Activated CD4-positive, alpha-beta memory T cell treated with anti-CD3 and anti-CD28 coated beads, Interleukin-2, amount 10 ng/mL, durations not matched to agents 7 days and 5 days (primary cell): Measurements from ENCODE around the gene HYAL3. TPM values are rescaled to one million over a fixed set of nuclear protein-coding genes. Genes with fewer than 3 reads are reported as not detected.
A peak's percentile ranks its signal among the peaks of the same experiment; 100 is the strongest.

ENCODE experiments used
- CTCF ChIA-PET: fragments of 350-600 bp; sonication (Branson Sonifier 250); formaldehyde crosslinking; loops from one replicate; lab custom pipeline; 2021; ENCODE audit warnings: antibody characterized with exemption, inconsistent platforms; lab: Charles Lee
- POLR2A ChIA-PET: fragments of 350-600 bp; sonication (Branson Sonifier 250); formaldehyde crosslinking; loops from one replicate; lab custom pipeline; 2021; ENCODE audit warnings: antibody characterized with exemption; lab: Charles Lee
- DNase-seq: peaks from one replicate; pipeline ENCODE4 v3.0.0-alpha.2; 2020
- H3K27ac Mint-ChIP-seq: one replicate; pipeline ENCODE4 v1.8.0; 2021; ENCODE audit warnings: mild to moderate bottlenecking, mixed read lengths
- H3K27me3 Mint-ChIP-seq: one replicate; pipeline ENCODE4 v1.8.0; 2021; ENCODE audit warnings: mixed read lengths
- H3K36me3 Mint-ChIP-seq: one replicate; pipeline ENCODE4 v1.8.0; 2021; ENCODE audit warnings: low read depth, mixed read lengths
- H3K4me1 Mint-ChIP-seq: one replicate; pipeline ENCODE4 v1.8.0; 2021; ENCODE audit warnings: mixed read lengths
- H3K4me3 Mint-ChIP-seq: one replicate; pipeline ENCODE4 v1.8.0; 2021; ENCODE audit warnings: mild to moderate bottlenecking, mixed read lengths
- H3K9me3 Mint-ChIP-seq: one replicate; pipeline ENCODE4 v1.8.0; 2021; ENCODE audit warnings: mixed read lengths
- total RNA-seq, 2 experiments: library from RNA; stranded (reverse); gene quantifications; one replicate each; pipeline ENCODE4 v1.2.3, GENCODE V29; 2021

The HYAL3 gene
- total RNA-seq, 2 experiments from 2014 or later: 13.2 to 13.9 TPM

DNA sequence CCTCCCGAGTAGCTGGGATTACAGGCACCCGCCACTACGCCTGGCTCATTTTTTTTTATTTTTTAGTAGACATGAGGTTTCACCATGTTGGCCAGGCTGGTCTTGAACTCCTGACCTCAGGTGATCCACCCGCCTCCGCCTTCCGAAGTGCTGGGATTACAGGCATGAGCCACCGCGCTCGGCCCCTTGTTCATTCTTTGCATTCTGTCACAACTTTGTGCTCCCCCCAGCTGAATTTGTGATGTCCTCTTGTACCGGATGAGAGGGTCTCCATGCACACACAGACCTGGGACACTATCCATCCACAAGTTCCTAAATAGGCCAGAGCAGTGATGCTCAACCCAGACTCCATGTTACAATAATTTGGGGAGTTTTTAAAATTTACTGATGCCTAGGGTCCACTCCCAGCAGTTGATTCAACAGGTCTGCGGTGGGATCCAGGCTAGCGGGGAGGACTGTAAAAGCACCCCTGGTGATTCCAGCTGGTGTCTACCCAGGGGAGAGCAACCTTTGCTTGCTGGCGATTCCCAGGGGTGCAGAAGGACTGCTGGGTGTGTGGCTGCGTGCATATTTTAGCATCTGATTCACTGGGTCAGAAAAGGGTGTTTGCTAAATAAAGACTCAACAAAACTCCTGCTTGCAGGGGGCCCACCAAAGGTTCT is 40.4 kb upstream of the HYAL3 start:
- Mint-ChIP-seq H3K4me3 (peak overlapping the region; percentile 85), H3K27ac (peak overlapping the region; percentile 94), H3K36me3 (peaks cover 54% of the 10 kb centered on the region), H3K4me1 (peaks cover 61% of the 10 kb centered on the region), H3K27me3 (no peaks in the 10 kb centered on the region), H3K9me3 (no peaks in the 10 kb centered on the region)
- ChIA-PET POLR2A (interaction anchor here (1.0 to 32.1 kb wide), 11 partner anchors 3 to 280 kb away, joined by 4 to 704 read pairs (median 36); partner anchors contain the start of genes C3orf18, CISH, CYB561D2 and GNAI2), CTCF (interaction anchor here (0.7 to 5.9 kb wide), 7 partner anchors 9 to 270 kb away, joined by 3 to 65 read pairs (median 5); partner anchors contain the start of genes CYB561D2, HYAL3, NAA80 and NPRL2)
- DNase-seq: no peak

DNA sequence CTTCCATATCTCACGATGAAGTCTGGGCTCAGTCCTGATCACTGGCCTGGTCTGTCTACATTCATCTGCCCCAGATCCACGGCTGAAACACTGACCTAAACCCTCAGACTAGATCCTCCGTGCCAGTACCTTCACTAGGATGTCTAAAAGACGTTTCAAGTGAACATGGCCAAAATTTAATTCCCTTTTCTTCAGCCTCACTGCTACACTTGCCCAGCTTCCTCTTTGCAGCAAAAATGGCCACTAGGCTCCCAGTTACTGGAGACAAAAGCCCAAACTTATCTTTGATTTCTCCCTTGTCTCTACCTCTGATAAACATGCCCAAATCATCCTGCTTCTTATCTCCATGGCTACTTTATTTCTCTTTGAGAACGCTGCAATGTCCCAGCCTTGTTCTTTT is 39.8 kb upstream of the HYAL3 start:
- Mint-ChIP-seq H3K27ac (peak overlapping the region; percentile 94), H3K4me1 (peaks cover 65% of the 10 kb centered on the region), H3K27me3 (no peaks in the 10 kb centered on the region), H3K9me3 (no peaks in the 10 kb centered on the region), H3K4me3 (peak overlapping the region; percentile 85), H3K36me3 (peaks cover 61% of the 10 kb centered on the region)
- CTCF ChIA-PET: interaction anchor here (0.7 to 7.5 kb wide), 8 partner anchors 10 to 270 kb away, joined by 3 to 65 read pairs (median 7); partner anchors contain the start of genes CYB561D2, HYAL2, HYAL3 and NAA80
- no peak for DNase-seq
- POLR2A ChIA-PET: interaction anchor here (1.0 to 32.1 kb wide), 10 partner anchors 4 to 268 kb away, joined by 3 to 704 read pairs (median 89); partner anchors contain the start of genes C3orf18, CISH, CYB561D2 and GNAI2

DNA sequence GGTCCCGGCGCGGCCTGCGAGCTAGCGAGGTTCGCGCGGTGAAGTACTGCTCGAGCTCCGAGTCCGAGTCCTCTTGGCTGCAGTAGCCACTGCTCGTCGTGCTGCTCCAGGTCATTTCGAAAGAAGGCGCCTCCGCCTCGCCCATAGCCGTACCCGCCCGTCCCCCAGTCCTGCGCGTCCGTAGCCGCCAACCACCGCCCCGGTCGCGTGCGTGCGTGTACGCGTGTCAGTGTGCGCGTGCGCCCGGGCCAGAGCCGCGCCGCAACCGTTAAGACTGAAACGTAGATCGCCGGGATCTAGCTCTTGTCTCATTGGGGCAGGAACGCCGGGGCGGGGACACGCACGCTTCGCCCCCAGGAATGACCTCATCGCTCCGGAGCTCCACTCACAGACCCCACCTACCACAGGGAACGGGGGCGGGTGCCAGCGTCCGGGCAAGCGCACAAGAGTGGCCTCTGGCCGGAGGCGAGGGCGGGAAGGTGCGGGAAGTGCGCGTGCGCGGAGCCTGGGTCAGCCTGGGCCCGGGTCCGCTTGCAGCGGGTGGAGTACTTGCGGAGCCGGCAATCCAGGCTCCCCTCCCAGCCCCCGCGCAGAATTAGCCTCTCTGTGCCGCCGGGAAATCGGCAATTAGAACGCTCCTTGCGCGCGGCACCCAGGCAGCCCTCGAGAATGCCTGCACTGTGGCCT is 38.1 kb upstream of the HYAL3 start:
- peak; percentile 97 for DNase-seq
- H3K27ac Mint-ChIP-seq: peak overlapping the region; percentile 94
- CTCF ChIA-PET: interaction anchor here (0.9 to 7.5 kb wide), 18 partner anchors 10 to 275 kb away, joined by 3 to 65 read pairs (median 4); partner anchors contain the start of genes CISH, CYB561D2, GNAI2 and HYAL1
- POLR2A ChIA-PET: interaction anchor here (0.6 to 32.1 kb wide), 26 partner anchors 5 to 1162 kb away, joined by 3 to 704 read pairs (median 5); partner anchors contain the start of genes C3orf18, CISH, CYB561D2 and DCAF1
- H3K9me3 Mint-ChIP-seq: no peaks in the 10 kb centered on the region
- peaks cover 63% of the 10 kb centered on the region for H3K4me1 Mint-ChIP-seq
- H3K27me3 Mint-ChIP-seq: no peaks in the 10 kb centered on the region
- H3K4me3 Mint-ChIP-seq: peak overlapping the region; percentile 85
- peaks cover 74% of the 10 kb centered on the region for H3K36me3 Mint-ChIP-seq

DNA sequence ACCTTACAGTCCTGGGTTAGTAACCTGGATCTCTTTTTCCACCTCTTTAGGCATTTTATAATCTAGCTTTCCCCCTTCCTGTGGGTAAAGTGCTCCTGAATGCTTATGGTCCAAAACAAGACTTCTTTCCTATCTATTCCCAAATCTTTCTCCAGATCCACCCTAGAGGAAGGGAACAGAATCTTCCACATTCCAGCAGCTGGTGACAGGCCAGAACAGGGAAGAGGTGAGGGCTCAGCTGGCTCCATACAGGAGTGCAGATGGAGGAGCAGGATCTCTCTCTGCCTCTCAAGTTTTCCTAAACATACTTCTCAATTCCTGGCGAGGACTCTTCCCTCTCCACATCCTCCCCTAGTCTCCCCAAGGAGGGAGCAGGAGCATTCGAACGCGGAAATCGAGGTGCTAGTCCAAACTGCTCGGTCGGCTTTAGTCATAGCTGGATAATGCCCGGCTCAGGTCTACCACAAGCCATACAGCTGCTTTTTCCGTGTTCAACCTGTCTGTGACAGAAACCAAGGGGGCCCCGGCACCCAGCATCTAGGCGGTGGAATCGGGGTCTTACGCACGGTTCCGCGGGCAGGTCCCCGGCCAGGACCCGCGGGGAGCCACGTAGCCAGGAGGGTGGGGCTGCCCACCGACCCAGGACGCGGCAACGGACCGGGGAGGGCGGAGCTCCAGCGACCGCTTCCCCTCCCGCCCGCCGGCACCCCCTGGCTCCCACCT is 37.4 kb upstream of the HYAL3 start:
- POLR2A ChIA-PET: interaction anchor here (0.6 to 32.1 kb wide), 27 partner anchors 6 to 1163 kb away, joined by 3 to 704 read pairs (median 5); partner anchors contain the start of genes C3orf18, CISH, CYB561D2 and DCAF1
- peak overlapping the region; percentile 85 for H3K4me3 Mint-ChIP-seq
- no peaks in the 10 kb centered on the region for H3K27me3 Mint-ChIP-seq
- H3K36me3 Mint-ChIP-seq: peaks cover 78% of the 10 kb centered on the region
- DNase-seq: no peak
- peak overlapping the region; percentile 94 for H3K27ac Mint-ChIP-seq
- peaks cover 61% of the 10 kb centered on the region for H3K4me1 Mint-ChIP-seq
- no peaks in the 10 kb centered on the region for H3K9me3 Mint-ChIP-seq
- CTCF ChIA-PET: interaction anchor here (0.9 to 7.5 kb wide), 18 partner anchors 9 to 276 kb away, joined by 3 to 65 read pairs (median 4); partner anchors contain the start of genes CISH, CYB561D2, GNAI2 and HYAL1

DNA sequence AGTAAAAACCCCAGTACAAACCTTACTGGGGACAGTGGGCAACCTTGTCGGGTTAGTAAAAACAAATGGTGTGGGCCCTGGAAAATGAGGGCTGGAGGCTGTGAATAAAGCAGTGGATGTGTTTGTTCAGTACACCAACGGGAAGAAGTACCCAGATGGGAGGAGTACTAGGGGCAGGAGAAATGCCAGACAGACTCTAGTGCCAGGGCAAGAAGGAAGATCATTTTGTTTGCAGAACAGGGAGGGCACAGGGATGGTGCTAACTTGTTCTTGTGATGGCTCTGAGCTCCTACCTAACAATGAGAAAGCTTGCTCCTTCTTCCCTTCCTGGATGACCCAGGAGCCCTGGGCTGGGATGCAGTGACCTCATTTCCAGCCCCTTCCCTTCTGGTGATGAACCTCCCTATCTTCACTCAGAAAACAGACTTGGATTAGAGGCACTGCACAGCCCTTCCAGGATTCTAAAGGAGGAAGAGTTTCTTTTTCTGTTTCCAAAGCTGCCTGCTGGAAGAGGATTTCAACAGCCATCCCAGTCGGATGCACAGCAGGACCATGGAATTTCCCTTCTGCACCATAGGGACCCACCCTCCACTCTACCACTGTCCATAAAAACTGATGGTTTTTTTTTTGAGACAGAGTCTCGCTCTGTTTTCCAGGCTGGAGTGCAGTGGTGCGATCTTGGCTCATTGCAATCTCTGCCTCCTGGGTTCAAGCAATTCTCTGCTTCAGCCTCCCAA is 35.3 kb upstream of the HYAL3 start:
- POLR2A ChIA-PET: interaction anchor here (1.4 to 32.1 kb wide), 6 partner anchors 6 to 272 kb away, joined by 3 to 704 read pairs (median 295); partner anchors contain the start of genes C3orf18, CISH, CYB561D2 and GNAI2

DNA sequence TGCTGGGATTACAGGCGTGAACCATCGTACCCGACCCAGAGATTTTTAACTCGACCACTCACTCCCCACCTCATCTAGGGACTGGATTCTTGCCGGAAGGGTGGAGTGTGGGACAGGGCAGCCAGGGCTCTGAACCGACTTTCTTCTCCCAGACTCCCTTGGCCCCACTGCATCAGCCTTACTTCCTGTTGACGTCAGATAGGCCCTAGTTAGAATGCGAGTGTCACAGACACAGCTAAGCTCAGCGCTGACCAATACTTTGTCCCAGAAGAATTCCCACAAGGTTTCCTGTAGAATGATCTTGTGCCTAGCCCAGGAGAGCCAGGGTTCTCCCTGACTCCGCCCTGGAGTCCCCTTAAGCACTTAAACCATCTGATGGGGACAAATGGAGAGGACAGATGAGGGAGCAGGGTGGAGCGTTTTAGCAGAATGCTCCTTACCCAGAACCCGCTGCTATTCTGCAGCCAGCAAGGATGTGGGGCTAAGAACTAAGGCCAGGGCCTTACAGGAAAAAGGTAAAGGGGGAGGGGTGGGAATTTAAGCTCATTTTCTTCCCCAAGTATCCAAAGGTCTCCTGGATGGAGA is 34.6 kb upstream of the HYAL3 start:
- POLR2A ChIA-PET: interaction anchor here (1.4 to 32.1 kb wide), 6 partner anchors 6 to 273 kb away, joined by 3 to 704 read pairs (median 295); partner anchors contain the start of genes C3orf18, CISH, CYB561D2 and GNAI2
- Mint-ChIP-seq H3K4me3 (peak overlapping the region; percentile 51), H3K4me1 (peaks cover 56% of the 10 kb centered on the region), H3K27me3 (no peaks in the 10 kb centered on the region), H3K27ac (peak overlapping the region; percentile 86), H3K36me3 (peaks cover 83% of the 10 kb centered on the region), H3K9me3 (no peaks in the 10 kb centered on the region)
- CTCF ChIA-PET: interaction anchor here (7.5 kb wide), 1 partner anchor 11 kb away, joined by 61 read pairs; the partner anchor contains the start of gene HYAL2
- no peak for DNase-seq

More for the DNA sequence above, 35.3 kb upstream of the HYAL3 start:
- H3K36me3 Mint-ChIP-seq: peaks cover 86% of the 10 kb centered on the region
- no peaks in the 10 kb centered on the region for H3K27me3 Mint-ChIP-seq
- H3K9me3 Mint-ChIP-seq: no peaks in the 10 kb centered on the region
- peak overlapping the region; percentile 51 for H3K4me3 Mint-ChIP-seq
- H3K4me1 Mint-ChIP-seq: peaks cover 59% of the 10 kb centered on the region
- no peak for DNase-seq
- CTCF ChIA-PET: interaction anchor here (0.8 to 7.5 kb wide), 2 partner anchors 12 to 42 kb away, joined by 4 to 61 read pairs; partner anchors contain the start of genes HYAL2 and IFRD2
- peak overlapping the region; percentile 86 for H3K27ac Mint-ChIP-seq

DNA sequence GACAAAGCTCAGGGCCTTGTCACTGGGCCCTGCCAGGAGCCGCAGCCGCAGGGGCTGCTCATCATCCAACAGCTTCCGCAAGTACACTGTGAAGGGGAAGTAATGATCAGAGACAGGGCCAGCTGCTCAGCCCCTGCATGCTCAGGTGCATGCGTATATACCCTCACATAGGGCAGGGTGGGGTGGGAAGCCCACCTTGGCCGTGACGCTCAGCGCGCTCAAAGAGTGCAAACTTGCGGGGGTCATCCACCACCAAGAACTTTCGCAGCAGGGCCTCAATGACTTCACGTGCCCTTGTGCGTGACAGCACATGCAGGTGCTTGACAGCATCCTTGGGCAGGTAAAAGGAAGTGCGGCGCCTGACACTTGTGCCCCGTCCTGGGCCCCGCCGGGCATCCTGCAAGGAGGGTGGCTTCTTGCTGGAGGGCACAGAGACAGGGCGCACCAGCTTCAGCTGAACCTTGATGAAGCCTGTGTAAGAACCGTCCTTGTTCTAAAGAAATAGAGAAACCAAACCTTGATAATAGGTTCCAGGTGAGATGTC is 32.2 kb upstream of the HYAL3 start:
- ChIA-PET CTCF (interaction anchor here (0.6 to 7.5 kb wide), 4 partner anchors 9 to 39 kb away, joined by 3 to 61 read pairs (median 4); partner anchors contain the start of genes HYAL2, HYAL3, IFRD2 and NAA80), POLR2A (interaction anchor here (1.7 to 32.1 kb wide), 4 partner anchors 3 to 39 kb away, joined by 7 to 704 read pairs (median 427); partner anchors contain the start of genes CYB561D2, HYAL2, HYAL3 and IFRD2)
- Mint-ChIP-seq H3K4me3 (no peak overlapping the region), H3K27me3 (no peaks in the 10 kb centered on the region), H3K27ac (no peak overlapping the region), H3K9me3 (no peaks in the 10 kb centered on the region), H3K36me3 (peaks cover 69% of the 10 kb centered on the region), H3K4me1 (peaks cover 66% of the 10 kb centered on the region)
- DNase-seq: no peak

DNA sequence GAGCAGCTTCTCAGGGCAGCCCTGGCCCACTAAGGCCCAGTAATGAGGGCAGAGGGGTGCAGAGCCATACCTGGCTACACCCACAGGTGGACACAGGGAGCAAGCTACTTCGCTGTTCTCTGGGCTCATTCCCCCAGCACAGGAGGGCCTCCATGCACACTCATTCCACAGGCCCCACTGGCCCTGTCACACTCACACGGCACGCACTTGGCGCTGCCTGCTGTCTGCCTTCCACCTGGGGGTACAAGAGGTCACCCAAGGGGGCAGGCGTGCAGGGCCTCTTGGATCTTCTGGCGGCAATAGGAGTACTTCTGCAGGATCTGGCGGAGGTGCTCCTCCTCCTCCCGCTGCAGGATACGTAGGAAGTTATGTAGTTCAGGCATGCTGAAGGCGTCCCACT is 31.1 kb upstream of the HYAL3 start:
- H3K27me3 Mint-ChIP-seq: no peaks in the 10 kb centered on the region
- H3K4me3 Mint-ChIP-seq: no peak overlapping the region
- peaks cover 58% of the 10 kb centered on the region for H3K4me1 Mint-ChIP-seq
- no peak overlapping the region for H3K27ac Mint-ChIP-seq
- ChIA-PET CTCF (interaction anchor here (0.6 kb wide), 1 partner anchor 16 kb away, joined by 3 read pairs; no protein-coding TSS in a partner anchor), POLR2A (interaction anchor here (1.0 to 32.1 kb wide), 4 partner anchors 2 to 31 kb away, joined by 3 to 704 read pairs (median 354); partner anchors contain the start of genes CYB561D2, HYAL2, HYAL3 and NAA80)
- H3K9me3 Mint-ChIP-seq: no peaks in the 10 kb centered on the region
- DNase-seq: no peak
- peaks cover 58% of the 10 kb centered on the region for H3K36me3 Mint-ChIP-seq

DNA sequence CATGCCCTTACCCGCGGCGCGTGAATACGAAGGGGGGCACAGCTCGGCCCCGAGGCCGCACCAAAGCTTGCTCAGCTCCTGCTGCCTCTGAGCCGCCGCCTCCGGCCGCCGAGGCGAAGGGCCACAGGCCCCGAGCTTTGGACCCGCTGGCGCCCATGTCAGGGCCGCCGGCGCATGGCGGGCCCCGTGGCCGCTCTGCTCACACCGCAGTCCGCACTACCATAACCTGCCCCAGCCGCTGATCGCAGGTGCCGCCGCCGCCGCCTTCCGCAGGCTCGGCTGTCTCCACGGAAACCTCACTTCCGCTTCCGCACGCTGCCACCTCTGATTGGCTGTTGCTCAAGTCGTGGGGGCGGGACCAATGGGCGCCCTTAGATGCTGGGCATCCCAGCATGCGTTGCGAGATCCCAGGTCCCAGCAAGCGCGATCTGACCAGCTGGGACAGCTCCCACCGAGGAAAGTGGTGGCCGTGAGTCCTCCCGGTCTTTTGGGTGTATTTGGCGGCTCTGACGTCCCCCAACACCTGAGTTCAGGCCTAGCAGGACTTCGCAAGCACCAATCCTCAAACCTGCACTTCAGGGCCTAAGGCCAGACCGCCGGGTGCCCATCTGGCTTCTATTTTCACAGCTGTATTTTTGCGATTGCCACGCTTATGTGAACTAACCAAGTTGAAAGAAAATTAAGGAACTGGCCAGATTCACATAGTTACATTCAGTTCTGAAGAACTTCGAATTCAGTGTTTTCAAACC is 28.9 kb upstream of the HYAL3 start, which contains the start of gene TUSC2:
Gene TUSC2 (minus strand): TSS at position 281 of the 749 bp plus-strand sequence. CDS start 124 bp downstream, at position 157.
- DNase-seq: peak; percentile 97
- ChIA-PET CTCF (interaction anchor here (0.7 to 2.9 kb wide), 6 partner anchors 9 to 81 kb away, joined by 3 to 23 read pairs (median 4); partner anchors contain the start of gene RASSF1), POLR2A (interaction anchor here (0.9 to 32.1 kb wide), 10 partner anchors 0 to 241 kb away, joined by 3 to 704 read pairs (median 7); partner anchors contain the start of genes CYB561D2, GNAI2, HEMK1 and HYAL2)
- Mint-ChIP-seq H3K9me3 (no peaks in the 10 kb centered on the region), H3K4me1 (peaks cover 46% of the 10 kb centered on the region), H3K4me3 (peak within 1 kb of the TSS; percentile 93), H3K36me3 (peaks cover 39% of the 10 kb centered on the region), H3K27ac (peak within 1 kb of the TSS; percentile 79), H3K27me3 (no peaks in the 10 kb centered on the region)
